Sigmoid colon (tissue), 3 donors: ENCODE data around the gene SIRPA.

Experiments used
- POLR2A ChIP-seq, 2 donors: fragments of 450-650 bp; IDR thresholded peaks; one replicate each; pipeline ENCODE4 v1.6.1; 2016; ENCODE audit warnings: antibody characterized with exemption in 2 of 2, mild to moderate bottlenecking in 2 of 2, moderate library complexity in 2 of 2
- TF ChIP-seq, protein P1 (sequence below), 4 experiments: fragments of 450-650 bp in 3 of 4; fragments of 200-600 bp in 1 of 4; IDR thresholded peaks; one replicate each; pipeline ENCODE4 v1.5.1; 2016 to 2019; ENCODE audit warnings: antibody characterized with exemption in 4 of 4, mild to moderate bottlenecking in 3 of 4, moderate library complexity in 2 of 4

DNA sequence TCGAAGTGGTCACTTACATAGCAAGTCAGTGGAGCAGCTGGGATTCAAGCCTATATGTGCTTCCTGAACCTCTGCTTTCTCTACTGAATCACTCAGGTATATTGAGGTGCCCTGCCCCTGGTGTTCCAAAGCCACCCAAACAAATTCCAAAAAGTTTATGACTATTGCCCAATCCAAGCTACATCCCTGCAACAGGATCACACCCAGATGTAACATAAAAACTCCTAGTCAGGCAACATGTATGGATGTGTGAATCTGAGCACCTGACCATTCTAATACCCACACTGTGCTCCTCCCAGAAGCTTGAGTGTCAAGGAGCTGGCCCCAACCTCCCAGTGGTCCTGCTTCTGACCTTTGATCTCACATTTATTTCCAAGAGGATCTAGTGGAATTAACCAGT is 39.5 kb upstream of the SIRPA start:
- TF ChIP-seq POLR2A (IDR thresholded peaks at IDR 0.05) = no peak
- TF ChIP-seq, protein P1, sequence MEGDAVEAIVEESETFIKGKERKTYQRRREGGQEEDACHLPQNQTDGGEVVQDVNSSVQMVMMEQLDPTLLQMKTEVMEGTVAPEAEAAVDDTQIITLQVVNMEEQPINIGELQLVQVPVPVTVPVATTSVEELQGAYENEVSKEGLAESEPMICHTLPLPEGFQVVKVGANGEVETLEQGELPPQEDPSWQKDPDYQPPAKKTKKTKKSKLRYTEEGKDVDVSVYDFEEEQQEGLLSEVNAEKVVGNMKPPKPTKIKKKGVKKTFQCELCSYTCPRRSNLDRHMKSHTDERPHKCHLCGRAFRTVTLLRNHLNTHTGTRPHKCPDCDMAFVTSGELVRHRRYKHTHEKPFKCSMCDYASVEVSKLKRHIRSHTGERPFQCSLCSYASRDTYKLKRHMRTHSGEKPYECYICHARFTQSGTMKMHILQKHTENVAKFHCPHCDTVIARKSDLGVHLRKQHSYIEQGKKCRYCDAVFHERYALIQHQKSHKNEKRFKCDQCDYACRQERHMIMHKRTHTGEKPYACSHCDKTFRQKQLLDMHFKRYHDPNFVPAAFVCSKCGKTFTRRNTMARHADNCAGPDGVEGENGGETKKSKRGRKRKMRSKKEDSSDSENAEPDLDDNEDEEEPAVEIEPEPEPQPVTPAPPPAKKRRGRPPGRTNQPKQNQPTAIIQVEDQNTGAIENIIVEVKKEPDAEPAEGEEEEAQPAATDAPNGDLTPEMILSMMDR (IDR thresholded peaks at IDR 0.05) = no peak
